ENCODE measurements around the gene MAPK8IP1. TPM values are rescaled to one million over a fixed set of nuclear protein-coding genes. Genes with fewer than 3 reads are reported as not detected.

The MAPK8IP1 gene
- total RNA-seq, 1 experiment from 2014 or later, result 8.2 TPM

- Histone ChIP-seq H3K36me3 (ENCODE audit: control insufficient read depth, insufficient read depth, low read length) (peaks cover 1% of the 10 kb centered on the region), H3K4me1 (0 out of 2 replicates have a peak, but pooled peaks cover 4% of the 10 kb centered on the region), H3K9me3 (no peaks in the 10 kb centered on the region), H3K4me3 (ENCODE audit: low read depth, low read length) (no peak overlapping the region), H3K27me3 (replicated peaks; ENCODE audit: control insufficient read depth, insufficient read depth, low read length) (no peaks in the 10 kb centered on the region)
- Mint-ChIP-seq H3K27ac (ENCODE audit: unreplicated experiment) (no peak overlapping the region), H3K9me3 (ENCODE audit: unreplicated experiment) (no peaks in the 10 kb centered on the region), H3K36me3 (ENCODE audit: insufficient read depth, unreplicated experiment) (peaks cover 66% of the 10 kb centered on the region), H3K4me1 (ENCODE audit: low read depth, unreplicated experiment) (peaks cover 7% of the 10 kb centered on the region), H3K27me3 (ENCODE audit: insufficient read depth, unreplicated experiment) (no peaks in the 10 kb centered on the region), H3K4me3 (ENCODE audit: unreplicated experiment) (no peak overlapping the region)
- intact Hi-C loops (cut with micrococcal nuclease; ENCODE audit: unreplicated experiment), result no loop called here
- no TSS peak for BruUV-seq (replicated peaks)
- POLR2A ChIA-PET, result interaction anchor here (1.1 kb wide), 1 partner anchor 9 kb away, joined by 4 read pairs; the partner anchor contains the start of gene PEX16
- CTCF ChIA-PET, result no interaction called here
- TF ChIP-seq, protein P1, sequence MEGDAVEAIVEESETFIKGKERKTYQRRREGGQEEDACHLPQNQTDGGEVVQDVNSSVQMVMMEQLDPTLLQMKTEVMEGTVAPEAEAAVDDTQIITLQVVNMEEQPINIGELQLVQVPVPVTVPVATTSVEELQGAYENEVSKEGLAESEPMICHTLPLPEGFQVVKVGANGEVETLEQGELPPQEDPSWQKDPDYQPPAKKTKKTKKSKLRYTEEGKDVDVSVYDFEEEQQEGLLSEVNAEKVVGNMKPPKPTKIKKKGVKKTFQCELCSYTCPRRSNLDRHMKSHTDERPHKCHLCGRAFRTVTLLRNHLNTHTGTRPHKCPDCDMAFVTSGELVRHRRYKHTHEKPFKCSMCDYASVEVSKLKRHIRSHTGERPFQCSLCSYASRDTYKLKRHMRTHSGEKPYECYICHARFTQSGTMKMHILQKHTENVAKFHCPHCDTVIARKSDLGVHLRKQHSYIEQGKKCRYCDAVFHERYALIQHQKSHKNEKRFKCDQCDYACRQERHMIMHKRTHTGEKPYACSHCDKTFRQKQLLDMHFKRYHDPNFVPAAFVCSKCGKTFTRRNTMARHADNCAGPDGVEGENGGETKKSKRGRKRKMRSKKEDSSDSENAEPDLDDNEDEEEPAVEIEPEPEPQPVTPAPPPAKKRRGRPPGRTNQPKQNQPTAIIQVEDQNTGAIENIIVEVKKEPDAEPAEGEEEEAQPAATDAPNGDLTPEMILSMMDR (IDR thresholded peaks at IDR 0.05; ENCODE audit: insufficient read depth in 1 of 2, low read depth in 1 of 2, low read length in 1 of 2, severe bottlenecking in 1 of 2, unreplicated experiment in 1 of 2), result no peak
- no peak for DNase-seq
Observed at GRCh38 chr11:45927332-45927683, 41.9 kb downstream of the MAPK8IP1 start.

DNA sequence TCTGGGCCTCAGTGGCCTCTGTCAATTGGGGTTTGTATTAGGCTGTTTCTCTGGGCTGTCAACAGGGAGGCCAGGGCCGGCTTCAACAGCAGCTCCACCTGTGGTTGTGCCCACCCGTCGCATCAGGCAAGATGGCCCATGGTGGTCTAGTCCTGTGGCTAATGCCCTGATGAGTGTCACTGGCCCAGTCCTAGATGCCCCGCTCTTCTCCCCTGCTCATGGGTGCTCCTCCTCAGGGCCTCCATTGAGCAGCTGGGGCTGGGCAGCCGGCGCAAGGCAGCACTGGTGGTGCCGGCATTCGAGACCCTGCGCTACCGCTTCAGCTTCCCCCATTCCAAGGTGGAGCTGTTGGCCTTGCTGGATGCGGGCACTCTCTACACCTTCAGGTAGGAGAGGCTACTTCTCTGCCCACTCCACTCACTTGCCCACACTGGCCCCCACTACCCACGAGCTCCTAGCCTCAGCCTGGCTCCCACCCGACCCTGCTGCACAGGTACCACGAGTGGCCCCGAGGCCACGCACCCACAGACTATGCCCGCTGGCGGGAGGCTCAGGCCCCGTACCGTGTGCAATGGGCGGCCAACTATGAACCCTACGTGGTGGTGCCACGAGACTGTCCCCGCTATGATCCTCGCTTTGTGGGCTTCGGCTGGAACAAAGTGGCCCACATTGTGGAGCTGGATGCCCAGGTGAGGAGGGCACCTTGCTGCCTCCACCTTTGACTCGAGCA, 42.4 kb downstream of the MAPK8IP1 start:
- peaks cover 7% of the 10 kb centered on the region for H3K4me1 Mint-ChIP-seq (ENCODE audit: low read depth, unreplicated experiment)

GRCh38 chr11:45928535-45929215, 43.2 kb downstream of the MAPK8IP1 start:
- DNase-seq, result peak in 1 of 2 experiments; percentile 74
- no peaks in the 10 kb centered on the region for H3K27me3 ChIP-seq (replicated peaks; ENCODE audit: control insufficient read depth, insufficient read depth, low read length)
- H3K4me3 ChIP-seq (ENCODE audit: low read depth, low read length), result no peak overlapping the region
- peaks cover 1% of the 10 kb centered on the region for H3K36me3 ChIP-seq (ENCODE audit: control insufficient read depth, insufficient read depth, low read length)
- H3K9me3 ChIP-seq, result no peaks in the 10 kb centered on the region
- TF ChIP-seq, protein P1 (IDR thresholded peaks at IDR 0.05; ENCODE audit: insufficient read depth in 1 of 2, low read depth in 1 of 2, low read length in 1 of 2, severe bottlenecking in 1 of 2, unreplicated experiment in 1 of 2), result no peak
- ChIA-PET CTCF (interaction anchor here (0.9 kb wide), 1 partner anchor 88 kb away, joined by 3 read pairs; no protein-coding TSS in a partner anchor), POLR2A (no interaction called here)
- H3K4me1 Mint-ChIP-seq (ENCODE audit: low read depth, unreplicated experiment), result peaks cover 7% of the 10 kb centered on the region
- intact Hi-C loops (cut with micrococcal nuclease; ENCODE audit: unreplicated experiment), result no loop called here
- H3K36me3 Mint-ChIP-seq (ENCODE audit: insufficient read depth, unreplicated experiment), result peaks cover 61% of the 10 kb centered on the region
- H3K4me1 ChIP-seq, result 0 out of 2 replicates have a peak, but pooled peaks cover 4% of the 10 kb centered on the region
- H3K4me3 Mint-ChIP-seq (ENCODE audit: unreplicated experiment), result no peak overlapping the region
- H3K9me3 Mint-ChIP-seq (ENCODE audit: unreplicated experiment), result no peaks in the 10 kb centered on the region
- no peaks in the 10 kb centered on the region for H3K27me3 Mint-ChIP-seq (ENCODE audit: insufficient read depth, unreplicated experiment)
- BruUV-seq (replicated peaks), result no TSS peak
- H3K27ac Mint-ChIP-seq (ENCODE audit: unreplicated experiment), result peak overlapping the region; percentile 61

More for the DNA sequence above, 42.4 kb downstream of the MAPK8IP1 start:
- peaks cover 66% of the 10 kb centered on the region for H3K36me3 Mint-ChIP-seq (ENCODE audit: insufficient read depth, unreplicated experiment)
- H3K27ac Mint-ChIP-seq (ENCODE audit: unreplicated experiment), result peak overlapping the region; percentile 61
- H3K9me3 Mint-ChIP-seq (ENCODE audit: unreplicated experiment), result no peaks in the 10 kb centered on the region
- peak in 1 of 2 experiments; percentile 31 for DNase-seq
- no peak overlapping the region for H3K4me3 Mint-ChIP-seq (ENCODE audit: unreplicated experiment)
- Histone ChIP-seq H3K4me1 (0 out of 2 replicates have a peak, but pooled peaks cover 4% of the 10 kb centered on the region), H3K9me3 (no peaks in the 10 kb centered on the region), H3K27me3 (replicated peaks; ENCODE audit: control insufficient read depth, insufficient read depth, low read length) (no peaks in the 10 kb centered on the region), H3K36me3 (ENCODE audit: control insufficient read depth, insufficient read depth, low read length) (peaks cover 1% of the 10 kb centered on the region), H3K4me3 (ENCODE audit: low read depth, low read length) (no peak overlapping the region)
- ChIA-PET CTCF (interaction anchor here (0.9 kb wide), 1 partner anchor 89 kb away, joined by 3 read pairs; no protein-coding TSS in a partner anchor), POLR2A (no interaction called here)
- TF ChIP-seq, protein P1 (IDR thresholded peaks at IDR 0.05; ENCODE audit: insufficient read depth in 1 of 2, low read depth in 1 of 2, low read length in 1 of 2, severe bottlenecking in 1 of 2, unreplicated experiment in 1 of 2), result no peak
- H3K27me3 Mint-ChIP-seq (ENCODE audit: insufficient read depth, unreplicated experiment), result no peaks in the 10 kb centered on the region
- intact Hi-C loops (cut with micrococcal nuclease; ENCODE audit: unreplicated experiment), result no loop called here
- BruUV-seq (replicated peaks), result no TSS peak
